GM23338 (cell line): ENCODE results near the gene ADGRG6. TPM values are rescaled to one million over a fixed set of nuclear protein-coding genes. Genes with fewer than 3 reads are reported as not detected.

ENCODE experiments used
- ATAC-seq: fragments of 200-7000 bp; cut with Tn5 transposase; 3 replicates; pipeline ENCODE4 v1.9.1; 2020
- DNase-seq: peaks from one replicate; pipeline ENCODE4 v3.0.0-alpha.2; 2015; ENCODE audit warnings: low spot score
- H2AFZ ChIP-seq: fragments of 200-600 bp; sonication (generic); 2 replicates; pipeline ENCODE4 v1.8.0; 2016; ENCODE audit warnings: antibody characterized with exemption, mild to moderate bottlenecking, moderate library complexity
- H3F3A ChIP-seq: fragments of 200-600 bp; sonication (generic); replicated peaks from 2 replicates; pipeline ENCODE4 v1.8.0; 2017; ENCODE audit warnings: antibody characterized with exemption, mixed run types, low read depth
- H3K27ac ChIP-seq: fragments of 200-600 bp; sonication (generic); 2 replicates; pipeline ENCODE4 v1.6.1; 2016; ENCODE audit warnings: low read depth
- H3K27me3 ChIP-seq: fragments of 200-600 bp; sonication (generic); 2 replicates; pipeline ENCODE4 v1.8.0; 2016; ENCODE audit warnings: mild to moderate bottlenecking, mixed run types, moderate library complexity; ENCODE audit not compliant: insufficient read depth
- H3K36me3 ChIP-seq: fragments of 200-600 bp; sonication (generic); 2 replicates; pipeline ENCODE4 v1.8.0; 2016; ENCODE audit warnings: mild to moderate bottlenecking; ENCODE audit not compliant: insufficient read depth
- H3K4me1 ChIP-seq: fragments of 200-600 bp; sonication (generic); 2 replicates; pipeline ENCODE4 v1.8.0; 2016; ENCODE audit warnings: mild to moderate bottlenecking, moderate library complexity; ENCODE audit not compliant: insufficient read depth
- H3K4me2 ChIP-seq: fragments of 200-600 bp; sonication (generic); 2 replicates; pipeline ENCODE4 v1.7.1; 2017; ENCODE audit warnings: mixed run types
- H3K4me3 ChIP-seq: fragments of 200-600 bp; sonication (generic); 2 replicates; pipeline ENCODE4 v1.6.1; 2016; ENCODE audit warnings: mixed run types
- H3K79me2 ChIP-seq: fragments of 200-600 bp; sonication (generic); replicated peaks from 2 replicates; pipeline ENCODE4 v1.8.0; 2017; ENCODE audit warnings: mild to moderate bottlenecking; ENCODE audit not compliant: insufficient read depth
- H3K9me2 ChIP-seq: fragments of 200-600 bp; sonication (generic); 2 replicates; pipeline ENCODE4 v1.8.0; 2017; ENCODE audit not compliant: insufficient read depth
- H4K20me1 ChIP-seq: fragments of 200-600 bp; sonication (generic); replicated peaks from 2 replicates; pipeline ENCODE4 v1.8.0; 2017; ENCODE audit warnings: mild to moderate bottlenecking; ENCODE audit not compliant: insufficient read depth
- H3K27ac Mint-ChIP-seq: 2 replicates; pipeline ENCODE4 v1.8.0; 2020; ENCODE audit warnings: inconsistent platforms, mild to moderate bottlenecking, moderate library complexity, mixed read lengths
- H3K27me3 Mint-ChIP-seq: 3 replicates; pipeline ENCODE4 v1.8.0; 2022; ENCODE audit warnings: low read depth, mild to moderate bottlenecking, moderate library complexity, mixed read lengths, inconsistent platforms; ENCODE audit not compliant: insufficient read depth, poor library complexity
- H3K36me3 Mint-ChIP-seq: 3 replicates; pipeline ENCODE4 v1.8.0; 2021; ENCODE audit warnings: low read depth, mild to moderate bottlenecking, inconsistent platforms, moderate library complexity, mixed read lengths
- H3K4me1 Mint-ChIP-seq: 3 replicates; pipeline ENCODE4 v1.8.0; 2020; ENCODE audit warnings: mild to moderate bottlenecking, inconsistent platforms, mixed read lengths
- H3K4me3 Mint-ChIP-seq: 3 replicates; pipeline ENCODE4 v1.8.0; 2021; ENCODE audit warnings: moderate library complexity, mild to moderate bottlenecking, inconsistent platforms, mixed read lengths
- H3K9me3 Mint-ChIP-seq: 3 replicates; pipeline ENCODE4 v1.8.0; 2020; ENCODE audit warnings: moderate library complexity, mild to moderate bottlenecking, inconsistent platforms, mixed read lengths
- EZH2 ChIP-seq: fragments of 200-600 bp; sonication (generic); IDR thresholded peaks from one replicate; pipeline ENCODE4 v1.8.0; 2017; ENCODE audit warnings: antibody characterized with exemption, mild to moderate bottlenecking, low read depth; ENCODE audit not compliant: unreplicated experiment
- EZH2phosphoT487 ChIP-seq: fragments of 200-600 bp; sonication (generic); IDR thresholded peaks from one replicate; pipeline ENCODE4 v1.8.1; 2018; ENCODE audit warnings: antibody characterized with exemption; ENCODE audit not compliant: unreplicated experiment
- JUNB ChIP-seq: IDR thresholded peaks from one replicate; pipeline ENCODE4 v1.6.1; 2016; ENCODE audit warnings: antibody characterized with exemption; ENCODE audit not compliant: unreplicated experiment
- NANOG ChIP-seq: IDR thresholded peaks from 2 replicates; pipeline ENCODE4 v1.6.1; 2016; ENCODE audit warnings: antibody characterized with exemption, borderline replicate concordance
- POLR2AphosphoS5 ChIP-seq: IDR thresholded peaks from 2 replicates; pipeline ENCODE4 v1.6.1; 2016; ENCODE audit warnings: antibody characterized with exemption, low read depth
- REST ChIP-seq: IDR thresholded peaks from one replicate; pipeline ENCODE4 v1.6.1; 2018; ENCODE audit warnings: antibody characterized with exemption; ENCODE audit not compliant: unreplicated experiment
- STAT1 ChIP-seq: IDR thresholded peaks from one replicate; pipeline ENCODE4 v1.6.1; 2016; ENCODE audit warnings: antibody characterized with exemption; ENCODE audit not compliant: unreplicated experiment
- ZNF114 ChIP-seq: fragments of 250-450 bp; sonication (Bioruptor Pico); IDR thresholded peaks from 2 replicates; pipeline ENCODE4 v1.5.0; 2020; ENCODE audit warnings: mild to moderate bottlenecking, moderate library complexity
- ZNF331 ChIP-seq: fragments of 250-450 bp; sonication (Bioruptor Pico); IDR thresholded peaks from 2 replicates; pipeline ENCODE4 v1.5.0; 2020; ENCODE audit warnings: low read depth, mild to moderate bottlenecking, moderate library complexity
- polyA plus RNA-seq: library from polyadenylated mRNA; unstranded; fragments of >200 nt; fragmentation: Nextera tagmentation; extraction: Ambion mirVana; gene quantifications from 2 replicates; pipeline ENCODE4 v1.2.1, GENCODE V29; 2016
- total RNA-seq: library from RNA; depleted of rRNA; stranded (reverse); fragments of >200 nt; shearing (Covaris generic); gene quantifications from 2 replicates; pipeline ENCODE4 v1.2.3, GENCODE V29; 2014
- TF ChIP-seq, protein P1 (sequence below), 2 experiments: fragments of 200-600 bp in 1 of 2; sonication (generic) in 1 of 2; conservative IDR thresholded peaks; 2 replicates each; pipeline versions ENCODE4 v1.5.1 to v1.6.1; 2016 to 2017; ENCODE audit warnings: antibody characterized with exemption in 2 of 2, low read depth in 2 of 2, mild to moderate bottlenecking in 2 of 2, moderate library complexity in 1 of 2
- TF ChIP-seq, protein P2 (sequence below): IDR thresholded peaks from 2 replicates; pipeline ENCODE4 v1.6.1; 2016; ENCODE audit warnings: antibody characterized with exemption

The ADGRG6 gene
- total and polyA plus RNA-seq, 2 experiments from 2014 or later = 1.3 to 7.7 TPM

- Histone ChIP-seq H3F3A (no peaks in the 10 kb centered on the region), H3K27me3 (peaks cover 22% of the 10 kb centered on the region), H3K36me3 (no peaks in the 10 kb centered on the region), H3K27ac (no peak overlapping the region), H3K9me2 (no peaks in the 10 kb centered on the region), H3K4me3 (no peak overlapping the region), H3K79me2 (no peaks in the 10 kb centered on the region), H4K20me1 (no peaks in the 10 kb centered on the region), H3K4me2 (no peak overlapping the region), H2AFZ (no peak overlapping the region), H3K4me1 (peaks cover 29% of the 10 kb centered on the region)
- no peaks in the 10 kb centered on the region for H3K36me3 Mint-ChIP-seq
- H3K4me3 Mint-ChIP-seq = no peak overlapping the region
- H3K4me1 Mint-ChIP-seq = peaks cover 35% of the 10 kb centered on the region
- H3K27me3 Mint-ChIP-seq = peaks cover 18% of the 10 kb centered on the region
- H3K9me3 Mint-ChIP-seq = no peaks in the 10 kb centered on the region
- H3K27ac Mint-ChIP-seq = no peak overlapping the region; the same call in 1 of the 2 replicates
- no peak for TF ChIP-seq EZH2phosphoT487
- TF ChIP-seq STAT1 = no peak
- no peak for TF ChIP-seq POLR2AphosphoS5
- no peak for TF ChIP-seq NANOG
- no peak for TF ChIP-seq ZNF114 (CRISPR knock-in tag)
- TF ChIP-seq, protein P1, sequence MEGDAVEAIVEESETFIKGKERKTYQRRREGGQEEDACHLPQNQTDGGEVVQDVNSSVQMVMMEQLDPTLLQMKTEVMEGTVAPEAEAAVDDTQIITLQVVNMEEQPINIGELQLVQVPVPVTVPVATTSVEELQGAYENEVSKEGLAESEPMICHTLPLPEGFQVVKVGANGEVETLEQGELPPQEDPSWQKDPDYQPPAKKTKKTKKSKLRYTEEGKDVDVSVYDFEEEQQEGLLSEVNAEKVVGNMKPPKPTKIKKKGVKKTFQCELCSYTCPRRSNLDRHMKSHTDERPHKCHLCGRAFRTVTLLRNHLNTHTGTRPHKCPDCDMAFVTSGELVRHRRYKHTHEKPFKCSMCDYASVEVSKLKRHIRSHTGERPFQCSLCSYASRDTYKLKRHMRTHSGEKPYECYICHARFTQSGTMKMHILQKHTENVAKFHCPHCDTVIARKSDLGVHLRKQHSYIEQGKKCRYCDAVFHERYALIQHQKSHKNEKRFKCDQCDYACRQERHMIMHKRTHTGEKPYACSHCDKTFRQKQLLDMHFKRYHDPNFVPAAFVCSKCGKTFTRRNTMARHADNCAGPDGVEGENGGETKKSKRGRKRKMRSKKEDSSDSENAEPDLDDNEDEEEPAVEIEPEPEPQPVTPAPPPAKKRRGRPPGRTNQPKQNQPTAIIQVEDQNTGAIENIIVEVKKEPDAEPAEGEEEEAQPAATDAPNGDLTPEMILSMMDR (conservative IDR thresholded peaks at IDR 0.05; ENCODE audit: low read depth in 2 of 2) = no peak
- no peak for TF ChIP-seq JUNB
- DNase-seq (no peak), ATAC-seq (no peak)
Measured at GRCh38 chr6:142306736-142307135, 4.9 kb downstream of the ADGRG6 start.

DNA sequence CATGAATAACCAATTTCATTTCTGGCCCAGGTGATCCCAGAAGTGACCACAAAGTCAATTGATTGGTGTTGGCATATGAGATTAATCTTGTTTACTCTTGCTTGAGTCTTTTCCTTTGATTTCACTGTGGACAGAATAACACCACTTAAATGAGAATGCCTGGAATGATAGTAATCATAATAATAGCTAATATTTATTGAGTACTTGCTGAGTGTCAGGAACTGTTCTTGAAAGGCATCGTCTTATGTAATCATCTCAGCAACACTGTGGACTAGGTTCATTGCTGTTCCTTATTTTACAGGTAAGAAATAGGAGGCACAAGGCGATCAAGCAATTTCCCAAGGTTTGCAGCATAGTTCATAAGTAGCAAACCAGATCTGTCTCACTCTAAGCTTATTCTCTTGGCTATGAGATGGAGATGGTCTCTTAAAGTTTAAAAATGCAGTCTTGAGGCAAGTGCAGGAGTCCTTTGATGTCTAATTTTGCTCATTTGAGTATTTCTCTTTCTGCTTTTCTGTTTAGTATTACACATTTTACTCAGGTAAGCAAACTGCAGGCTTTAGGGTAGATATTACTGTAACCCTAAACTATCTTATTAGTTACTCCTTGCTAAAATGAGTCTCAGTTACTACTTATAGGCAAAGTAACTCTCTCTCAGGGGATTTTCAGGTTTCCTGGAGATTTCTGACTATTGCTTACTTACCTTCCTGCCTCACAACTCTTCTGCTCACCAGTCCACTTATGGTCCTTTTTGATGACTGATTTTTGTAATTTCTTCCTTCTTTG lies 6.3 kb downstream of the ADGRG6 start:
- no peaks in the 10 kb centered on the region for H3K79me2 ChIP-seq
- peaks cover 23% of the 10 kb centered on the region for H3K4me1 ChIP-seq
- Mint-ChIP-seq H3K9me3 (no peaks in the 10 kb centered on the region), H3K27me3 (peaks cover 4% of the 10 kb centered on the region), H3K4me1 (peaks cover 25% of the 10 kb centered on the region), H3K4me3 (no peak overlapping the region), H3K36me3 (no peaks in the 10 kb centered on the region), H3K27ac (no peak overlapping the region)
- H3K9me2 ChIP-seq = no peaks in the 10 kb centered on the region
- H3K4me3 ChIP-seq = no peak overlapping the region
- DNase-seq (no peak), ATAC-seq (no peak)
- H3K36me3 ChIP-seq = no peaks in the 10 kb centered on the region
- H2AFZ ChIP-seq = no peak overlapping the region
- H3F3A ChIP-seq = no peaks in the 10 kb centered on the region
- no peak overlapping the region for H3K27ac ChIP-seq
- no peak overlapping the region for H3K4me2 ChIP-seq
- H4K20me1 ChIP-seq = no peaks in the 10 kb centered on the region
- peaks cover 11% of the 10 kb centered on the region for H3K27me3 ChIP-seq
- TF ChIP-seq ZNF331 (no peak), REST (no peak), JUNB (no peak), EZH2 (no peak), POLR2AphosphoS5 (no peak), EZH2phosphoT487 (no peak)
- TF ChIP-seq, protein P2, sequence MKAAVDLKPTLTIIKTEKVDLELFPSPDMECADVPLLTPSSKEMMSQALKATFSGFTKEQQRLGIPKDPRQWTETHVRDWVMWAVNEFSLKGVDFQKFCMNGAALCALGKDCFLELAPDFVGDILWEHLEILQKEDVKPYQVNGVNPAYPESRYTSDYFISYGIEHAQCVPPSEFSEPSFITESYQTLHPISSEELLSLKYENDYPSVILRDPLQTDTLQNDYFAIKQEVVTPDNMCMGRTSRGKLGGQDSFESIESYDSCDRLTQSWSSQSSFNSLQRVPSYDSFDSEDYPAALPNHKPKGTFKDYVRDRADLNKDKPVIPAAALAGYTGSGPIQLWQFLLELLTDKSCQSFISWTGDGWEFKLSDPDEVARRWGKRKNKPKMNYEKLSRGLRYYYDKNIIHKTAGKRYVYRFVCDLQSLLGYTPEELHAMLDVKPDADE = no peak
- TF ChIP-seq, protein P1 (conservative IDR thresholded peaks at IDR 0.05; ENCODE audit: low read depth in 2 of 2) = no peak
